ENCODE results near the gene HBG2. TPM values are rescaled to one million over a fixed set of nuclear protein-coding genes. Genes with fewer than 3 reads are reported as not detected.

Gene HBG2
- total RNA-seq, 1 donor from 2014 or later, result not detected

DNA sequence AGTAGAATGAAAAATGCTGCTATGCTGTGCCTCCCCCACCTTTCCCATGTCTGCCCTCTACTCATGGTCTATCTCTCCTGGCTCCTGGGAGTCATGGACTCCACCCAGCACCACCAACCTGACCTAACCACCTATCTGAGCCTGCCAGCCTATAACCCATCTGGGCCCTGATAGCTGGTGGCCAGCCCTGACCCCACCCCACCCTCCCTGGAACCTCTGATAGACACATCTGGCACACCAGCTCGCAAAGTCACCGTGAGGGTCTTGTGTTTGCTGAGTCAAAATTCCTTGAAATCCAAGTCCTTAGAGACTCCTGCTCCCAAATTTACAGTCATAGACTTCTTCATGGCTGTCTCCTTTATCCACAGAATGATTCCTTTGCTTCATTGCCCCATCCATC lies 30.1 kb upstream of the HBG2 start:
- no peaks in the 10 kb centered on the region for H3K4me1 ChIP-seq
- no peak overlapping the region for H3K4me3 ChIP-seq
- DNase-seq, result no peak
- no peaks in the 10 kb centered on the region for H3K9me3 ChIP-seq (replicated peaks)
- H3K27ac ChIP-seq (replicated peaks), result no peak overlapping the region
- intact Hi-C loops (cut with micrococcal nuclease), result no loop called here
- no peak for TF ChIP-seq CTCF (IDR thresholded peaks at IDR 0.05; ENCODE audit: borderline replicate concordance)
- H3K36me3 ChIP-seq, result no peaks in the 10 kb centered on the region
- H3K27me3 ChIP-seq (ENCODE audit: low read depth), result no peaks in the 10 kb centered on the region

- intact Hi-C loops (cut with micrococcal nuclease), result no loop called here
- H3K4me3 ChIP-seq, result no peak overlapping the region
- H3K27ac ChIP-seq (replicated peaks), result no peak overlapping the region
- H3K4me1 ChIP-seq, result no peaks in the 10 kb centered on the region
- TF ChIP-seq CTCF (IDR thresholded peaks at IDR 0.05; ENCODE audit: borderline replicate concordance), result no peak
- DNase-seq, result no peak
- no peaks in the 10 kb centered on the region for H3K9me3 ChIP-seq (replicated peaks)
- H3K36me3 ChIP-seq, result no peaks in the 10 kb centered on the region
- no peaks in the 10 kb centered on the region for H3K27me3 ChIP-seq (ENCODE audit: low read depth)
Measured at GRCh38 chr11:5283882-5284281, 29.3 kb upstream of the HBG2 start.

DNA sequence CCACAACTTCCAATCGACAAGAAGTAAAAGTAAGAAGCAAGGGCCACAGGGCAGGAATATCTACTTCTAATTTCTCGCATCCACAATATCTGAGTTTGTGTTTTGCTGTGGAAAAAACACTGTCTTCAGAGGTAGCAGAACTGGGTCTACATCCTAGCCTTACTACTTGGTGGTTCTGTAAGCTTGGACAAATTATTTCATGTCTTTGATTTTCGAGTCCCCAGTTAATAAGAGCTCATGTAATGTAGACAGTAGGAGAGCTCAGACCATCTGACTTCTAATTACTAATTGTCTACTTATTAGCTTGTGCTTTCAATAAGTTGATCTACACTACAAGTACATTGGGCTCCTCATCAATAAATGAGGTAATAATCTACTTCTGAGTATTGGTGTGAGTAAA lies 28.5 kb upstream of the HBG2 start:
- H3K27ac ChIP-seq (replicated peaks), result no peak overlapping the region
- DNase-seq, result no peak
- intact Hi-C loops (cut with micrococcal nuclease), result no loop called here
- H3K27me3 ChIP-seq (ENCODE audit: low read depth), result no peaks in the 10 kb centered on the region
- H3K36me3 ChIP-seq, result no peaks in the 10 kb centered on the region
- no peak overlapping the region for H3K4me3 ChIP-seq
- TF ChIP-seq CTCF (IDR thresholded peaks at IDR 0.05; ENCODE audit: borderline replicate concordance), result no peak
- H3K4me1 ChIP-seq, result no peaks in the 10 kb centered on the region
- no peaks in the 10 kb centered on the region for H3K9me3 ChIP-seq (replicated peaks)

DNA sequence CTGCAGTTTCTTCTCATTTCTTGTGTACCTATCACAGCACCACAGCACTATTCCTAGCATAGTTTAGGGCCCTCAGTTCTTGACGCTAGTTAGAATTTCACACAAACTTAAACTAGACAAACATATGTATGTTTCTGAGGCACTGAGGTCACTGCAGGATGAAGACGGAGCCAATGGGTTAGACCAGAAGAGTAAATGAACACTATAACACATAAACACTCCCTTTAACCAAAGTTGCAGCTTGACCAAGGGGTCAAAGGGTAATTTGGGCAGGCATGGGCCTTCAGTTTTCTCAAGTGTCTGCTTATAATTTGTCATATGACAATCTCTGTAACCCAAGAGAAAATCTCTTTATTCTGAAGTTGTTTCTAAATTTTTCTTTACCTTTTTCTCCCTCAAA lies 28.0 kb upstream of the HBG2 start:
- Histone ChIP-seq H3K4me3 (no peak overlapping the region), H3K27me3 (ENCODE audit: low read depth) (no peaks in the 10 kb centered on the region), H3K27ac (replicated peaks) (no peak overlapping the region), H3K36me3 (no peaks in the 10 kb centered on the region), H3K9me3 (replicated peaks) (no peaks in the 10 kb centered on the region), H3K4me1 (no peaks in the 10 kb centered on the region)
- TF ChIP-seq CTCF (IDR thresholded peaks at IDR 0.05; ENCODE audit: borderline replicate concordance), result no peak
- DNase-seq, result no peak
- intact Hi-C loops (cut with micrococcal nuclease), result no loop called here

GRCh38 chr11:5281596-5281995 lies 27.0 kb upstream of the HBG2 start:
- no peaks in the 10 kb centered on the region for H3K36me3 ChIP-seq
- H3K9me3 ChIP-seq (replicated peaks), result no peaks in the 10 kb centered on the region
- H3K4me3 ChIP-seq, result no peak overlapping the region
- DNase-seq, result no peak
- H3K4me1 ChIP-seq, result no peaks in the 10 kb centered on the region
- intact Hi-C loops (cut with micrococcal nuclease), result no loop called here
- no peaks in the 10 kb centered on the region for H3K27me3 ChIP-seq (ENCODE audit: low read depth)
- no peak for TF ChIP-seq CTCF (IDR thresholded peaks at IDR 0.05; ENCODE audit: borderline replicate concordance)
- H3K27ac ChIP-seq (replicated peaks), result no peak overlapping the region

DNA sequence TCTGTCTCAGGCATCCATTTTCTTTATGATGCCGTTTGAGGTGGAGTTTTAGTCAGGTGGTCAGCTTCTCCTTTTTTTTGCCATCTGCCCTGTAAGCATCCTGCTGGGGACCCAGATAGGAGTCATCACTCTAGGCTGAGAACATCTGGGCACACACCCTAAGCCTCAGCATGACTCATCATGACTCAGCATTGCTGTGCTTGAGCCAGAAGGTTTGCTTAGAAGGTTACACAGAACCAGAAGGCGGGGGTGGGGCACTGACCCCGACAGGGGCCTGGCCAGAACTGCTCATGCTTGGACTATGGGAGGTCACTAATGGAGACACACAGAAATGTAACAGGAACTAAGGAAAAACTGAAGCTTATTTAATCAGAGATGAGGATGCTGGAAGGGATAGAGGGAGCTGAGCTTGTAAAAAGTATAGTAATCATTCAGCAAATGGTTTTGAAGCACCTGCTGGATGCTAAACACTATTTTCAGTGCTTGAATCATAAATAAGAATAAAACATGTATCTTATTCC lies 26.1 kb upstream of the HBG2 start:
- DNase-seq, result peak; percentile 17
- intact Hi-C loops (cut with micrococcal nuclease), result no loop called here

More for the DNA sequence above, 26.1 kb upstream of the HBG2 start:
- Histone ChIP-seq H3K4me1 (no peaks in the 10 kb centered on the region), H3K36me3 (no peaks in the 10 kb centered on the region), H3K4me3 (no peak overlapping the region), H3K27ac (replicated peaks) (no peak overlapping the region), H3K27me3 (ENCODE audit: low read depth) (no peaks in the 10 kb centered on the region), H3K9me3 (replicated peaks) (no peaks in the 10 kb centered on the region)
- TF ChIP-seq CTCF (IDR thresholded peaks at IDR 0.05; ENCODE audit: borderline replicate concordance), result no peak

Data from left ventricle myocardium inferior (tissue), 1 donor.